ENCODE measurements around the gene LONRF3. TPM values are rescaled to one million over a fixed set of nuclear protein-coding genes. Genes with fewer than 3 reads are reported as not detected.
"Not testable (repeated sequence)": the region's sequence is repeated elsewhere in the genome, so short reads cannot be mapped to it uniquely, and the experiment has no call there.

The LONRF3 gene
- total RNA-seq, 1 donor from 2014 or later: 12.4 TPM

- peaks cover 20% of the 10 kb centered on the region for H3K36me3 Mint-ChIP-seq (ENCODE audit: low read depth, unreplicated experiment)
- peaks cover 5% of the 10 kb centered on the region for H3K4me1 Mint-ChIP-seq (ENCODE audit: unreplicated experiment)
- DNase-seq (ENCODE audit: low spot score): no peak
- H3K27ac Mint-ChIP-seq (ENCODE audit: unreplicated experiment): no peak overlapping the region
- H3K4me3 Mint-ChIP-seq (ENCODE audit: unreplicated experiment): no peak overlapping the region
- no peaks in the 10 kb centered on the region for H3K9me3 Mint-ChIP-seq (ENCODE audit: unreplicated experiment)
- H3K27me3 Mint-ChIP-seq (ENCODE audit: unreplicated experiment): no peaks in the 10 kb centered on the region
- TF ChIP-seq CTCF (IDR thresholded peaks at IDR 0.05; ENCODE audit: unreplicated experiment): no peak
These were observed 36.1 kb downstream of the LONRF3 start for GRCh38 chrX:119010491-119010890.

- no peak overlapping the region for H3K27ac Mint-ChIP-seq (ENCODE audit: unreplicated experiment)
- peaks cover 38% of the 10 kb centered on the region for H3K36me3 Mint-ChIP-seq (ENCODE audit: low read depth, unreplicated experiment)
- H3K27me3 Mint-ChIP-seq (ENCODE audit: unreplicated experiment): no peaks in the 10 kb centered on the region
- H3K9me3 Mint-ChIP-seq (ENCODE audit: unreplicated experiment): no peaks in the 10 kb centered on the region
- H3K4me1 Mint-ChIP-seq (ENCODE audit: unreplicated experiment): no peaks in the 10 kb centered on the region
- no peak for DNase-seq (ENCODE audit: low spot score)
- no peak for TF ChIP-seq CTCF (IDR thresholded peaks at IDR 0.05; ENCODE audit: unreplicated experiment)
- no peak overlapping the region for H3K4me3 Mint-ChIP-seq (ENCODE audit: unreplicated experiment)
These were observed 38.7 kb downstream of the LONRF3 start for GRCh38 chrX:119013164-119013563.

DNA sequence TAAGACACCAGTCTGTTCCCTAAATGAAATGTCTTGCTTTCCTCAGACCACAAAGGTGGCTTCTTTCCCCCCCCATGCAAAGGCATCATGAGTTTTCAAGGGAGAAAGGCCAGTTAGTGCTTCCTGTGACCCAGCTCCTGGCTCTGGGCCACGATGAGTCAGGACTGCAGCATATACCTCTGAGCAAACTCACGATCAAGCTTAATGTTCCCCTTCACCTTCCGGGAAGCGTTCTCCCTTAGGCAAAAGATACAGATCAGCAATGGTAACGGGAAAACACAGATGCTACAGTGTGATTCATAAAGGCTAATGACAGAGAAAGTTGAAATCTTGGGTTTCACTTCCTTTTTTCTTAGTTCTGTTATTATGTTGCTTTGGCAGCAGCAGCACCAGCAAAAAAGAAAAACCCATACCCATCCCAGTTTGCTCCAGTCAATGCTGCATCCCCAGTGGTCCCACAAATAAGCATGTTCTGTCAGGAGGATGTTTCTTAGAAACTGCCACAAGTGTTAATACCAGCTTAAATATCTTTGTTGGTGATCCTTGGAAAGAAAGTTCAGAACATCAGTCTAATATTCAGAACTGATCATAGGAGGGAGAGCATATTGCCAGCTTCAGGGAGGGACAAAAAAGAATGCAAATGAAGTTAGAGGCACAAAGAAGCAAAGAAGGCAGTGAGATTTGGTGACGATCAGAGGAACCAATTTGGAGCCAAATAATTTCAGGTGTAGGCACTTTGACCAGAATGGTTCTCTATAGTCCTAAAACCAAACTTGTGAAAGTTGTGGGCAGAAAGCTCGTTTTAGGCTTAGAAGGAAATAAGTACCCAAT, 41.2 kb downstream of the LONRF3 start:
- no peaks in the 10 kb centered on the region for H3K9me3 Mint-ChIP-seq (ENCODE audit: unreplicated experiment)

DNA sequence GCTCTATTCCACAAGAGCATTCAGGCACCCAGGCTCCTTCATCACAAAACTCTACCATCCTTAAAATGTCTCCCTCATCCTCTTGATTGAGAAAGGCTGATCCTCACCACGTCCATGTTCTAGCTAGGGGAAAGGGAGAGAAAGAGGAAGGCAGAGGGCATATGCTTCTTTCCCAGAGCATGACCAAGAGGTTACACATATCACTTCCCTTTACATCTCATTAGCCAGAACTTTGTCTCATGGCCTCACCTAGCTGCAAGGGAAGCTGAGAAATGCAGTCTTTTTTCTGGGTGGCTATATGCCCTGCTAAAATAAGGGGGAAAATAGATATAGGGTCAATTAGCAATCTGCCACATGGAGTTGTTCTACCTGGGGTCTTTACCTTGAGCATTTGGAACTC, 42.7 kb downstream of the LONRF3 start:
- H3K36me3 Mint-ChIP-seq (ENCODE audit: low read depth, unreplicated experiment): peaks cover 32% of the 10 kb centered on the region
- no peak overlapping the region for H3K4me3 Mint-ChIP-seq (ENCODE audit: unreplicated experiment)
- no peaks in the 10 kb centered on the region for H3K4me1 Mint-ChIP-seq (ENCODE audit: unreplicated experiment)
- H3K27ac Mint-ChIP-seq (ENCODE audit: unreplicated experiment): no peak overlapping the region
- no peak for DNase-seq (ENCODE audit: low spot score)
- no peak for TF ChIP-seq CTCF (IDR thresholded peaks at IDR 0.05; ENCODE audit: unreplicated experiment)
- H3K27me3 Mint-ChIP-seq (ENCODE audit: unreplicated experiment): no peaks in the 10 kb centered on the region
- H3K9me3 Mint-ChIP-seq (ENCODE audit: unreplicated experiment): no peaks in the 10 kb centered on the region

More for the DNA sequence above, 41.2 kb downstream of the LONRF3 start:
- Mint-ChIP-seq H3K36me3 (ENCODE audit: low read depth, unreplicated experiment) (peaks cover 38% of the 10 kb centered on the region), H3K27me3 (ENCODE audit: unreplicated experiment) (no peaks in the 10 kb centered on the region), H3K4me1 (ENCODE audit: unreplicated experiment) (no peaks in the 10 kb centered on the region), H3K27ac (ENCODE audit: unreplicated experiment) (no peak overlapping the region), H3K4me3 (ENCODE audit: unreplicated experiment) (peak overlapping the region; percentile 67)
- no peak for DNase-seq (ENCODE audit: low spot score)
- TF ChIP-seq CTCF (IDR thresholded peaks at IDR 0.05; ENCODE audit: unreplicated experiment): no peak

- H3K4me1 Mint-ChIP-seq (ENCODE audit: unreplicated experiment): no peaks in the 10 kb centered on the region
These were observed 51.5 kb downstream of the LONRF3 start for GRCh38 chrX:119025900-119026299.

DNA sequence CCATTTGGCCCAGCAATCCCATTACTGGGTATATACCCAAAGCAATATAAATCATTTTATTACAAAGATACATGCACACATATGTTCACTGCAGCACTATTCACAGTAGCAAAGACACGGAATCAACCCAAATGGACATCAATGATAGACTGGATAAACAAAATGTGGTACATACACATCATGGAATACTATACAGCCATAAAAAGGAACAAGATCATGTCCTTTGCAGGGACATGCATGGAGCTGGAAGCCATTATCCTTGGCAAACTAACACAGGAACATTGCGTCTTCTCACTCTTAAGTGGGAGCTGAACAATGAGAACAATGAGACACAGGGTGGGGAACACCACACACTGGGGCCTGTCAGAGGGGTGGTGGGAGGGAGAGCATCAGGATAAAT, 51.9 kb downstream of the LONRF3 start:
- not testable (repeated sequence) for H3K36me3 Mint-ChIP-seq (ENCODE audit: low read depth, unreplicated experiment); H3K27me3 Mint-ChIP-seq (ENCODE audit: unreplicated experiment); H3K4me3 Mint-ChIP-seq (ENCODE audit: unreplicated experiment); H3K4me1 Mint-ChIP-seq (ENCODE audit: unreplicated experiment); DNase-seq (ENCODE audit: low spot score); H3K27ac Mint-ChIP-seq (ENCODE audit: unreplicated experiment); H3K9me3 Mint-ChIP-seq (ENCODE audit: unreplicated experiment)

More at GRCh38 chrX:119025900-119026299, 51.5 kb downstream of the LONRF3 start:
- DNase-seq (ENCODE audit: low spot score): no peak
- Mint-ChIP-seq H3K9me3 (ENCODE audit: unreplicated experiment) (no peaks in the 10 kb centered on the region), H3K27me3 (ENCODE audit: unreplicated experiment) (peaks cover 3% of the 10 kb centered on the region), H3K36me3 (ENCODE audit: low read depth, unreplicated experiment) (no peaks in the 10 kb centered on the region), H3K27ac (ENCODE audit: unreplicated experiment) (no peak overlapping the region), H3K4me3 (ENCODE audit: unreplicated experiment) (no peak overlapping the region)
- TF ChIP-seq CTCF (IDR thresholded peaks at IDR 0.05; ENCODE audit: unreplicated experiment): no peak

DNA sequence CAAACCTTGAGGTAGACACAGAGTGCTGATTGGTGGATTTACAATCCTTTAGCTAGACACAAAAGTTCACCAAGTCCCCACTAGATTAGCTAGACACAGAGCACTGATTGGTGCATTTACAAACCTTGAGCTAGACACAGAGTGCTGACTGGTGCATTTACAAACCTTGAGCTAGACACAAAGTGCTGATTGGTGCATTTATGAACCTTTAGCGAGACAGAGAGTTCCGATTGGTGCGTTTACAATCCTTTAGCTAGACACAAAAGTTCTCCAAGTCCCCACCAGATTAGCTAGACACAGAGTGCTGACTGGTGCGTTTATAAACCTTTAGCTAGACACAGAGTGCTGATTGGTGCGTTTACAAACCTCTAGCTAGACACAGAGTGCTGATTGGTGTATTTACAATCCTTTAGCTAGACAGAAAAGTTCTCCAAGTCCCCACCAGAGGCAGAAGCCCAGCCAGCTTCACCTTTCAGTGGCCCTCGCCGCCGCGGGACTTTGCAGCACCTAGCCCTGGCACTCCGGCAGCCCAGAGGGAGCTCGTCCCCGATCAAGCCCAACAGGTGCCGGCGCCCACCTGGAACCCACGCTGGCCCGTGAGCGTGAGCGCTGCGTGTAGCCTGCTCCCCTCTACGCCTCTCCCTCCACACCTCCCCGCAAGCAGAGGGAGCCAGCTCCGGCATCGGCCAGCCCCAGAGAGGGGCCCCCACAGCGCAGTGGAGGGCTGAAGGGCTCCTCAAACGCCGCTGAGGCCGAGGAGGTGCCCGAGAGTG, 53.7 kb downstream of the LONRF3 start:
- H3K27ac Mint-ChIP-seq (ENCODE audit: unreplicated experiment); H3K36me3 Mint-ChIP-seq (ENCODE audit: low read depth, unreplicated experiment); H3K9me3 Mint-ChIP-seq (ENCODE audit: unreplicated experiment); H3K4me3 Mint-ChIP-seq (ENCODE audit: unreplicated experiment); H3K4me1 Mint-ChIP-seq (ENCODE audit: unreplicated experiment); H3K27me3 Mint-ChIP-seq (ENCODE audit: unreplicated experiment); DNase-seq (ENCODE audit: low spot score): not testable (repeated sequence)
